Keratinocyte (primary cell): ENCODE measurements around the gene DYNLT1. TPM values are rescaled to one million over a fixed set of nuclear protein-coding genes. Genes with fewer than 3 reads are reported as not detected.

Experiments used
- DNase-seq: peaks from one replicate; pipeline ENCODE4 v3.0.0-alpha.2; 2011; ENCODE audit warnings: low read depth, missing footprints, low spot score
- FAIRE-seq: peaks from 2 replicates; lab custom pipeline; 2011; peaks lifted over from hg19 to GRCh38; lab: Jason Lieb, UNC
- H2AFZ ChIP-seq: 2 replicates; pipeline ENCODE4 v1.6.0; 2012; ENCODE audit warnings: low read length, control low read depth, inconsistent platforms; ENCODE audit not compliant: control insufficient read depth
- H3K27ac ChIP-seq: 2 replicates; pipeline ENCODE4 v1.5.1; 2011; ENCODE audit warnings: low read length; ENCODE audit not compliant: control insufficient read depth, insufficient read depth
- H3K27me3 ChIP-seq: 3 replicates; pipeline ENCODE4 v1.6.0; 2011; ENCODE audit warnings: low read length; ENCODE audit not compliant: control insufficient read depth, insufficient read depth; ENCODE audit errors: extremely low read depth
- H3K36me3 ChIP-seq, 2 experiments: 2 replicates in 1 of 2; 3 replicates in 1 of 2; pipeline ENCODE4 v1.5.1; 2011; ENCODE audit warnings: low read length in 2 of 2, mild to moderate bottlenecking in 1 of 2; ENCODE audit not compliant: control insufficient read depth in 2 of 2, insufficient read depth in 2 of 2; ENCODE audit errors: extremely low read depth in 1 of 2
- H3K4me1 ChIP-seq: 3 replicates; pipeline ENCODE4 v1.5.1; 2011; ENCODE audit warnings: low read length; ENCODE audit not compliant: control insufficient read depth, insufficient read depth; ENCODE audit errors: extremely low read depth
- H3K4me2 ChIP-seq: 3 replicates; pipeline ENCODE4 v1.6.0; 2011; ENCODE audit warnings: low read depth, low read length; ENCODE audit not compliant: control insufficient read depth, insufficient read depth; ENCODE audit errors: extremely low read depth
- H3K4me3 ChIP-seq, 3 experiments: fragments of 200-600 bp in 1 of 3; sonication (generic) in 1 of 3; 2 replicates in 2 of 3; 3 replicates in 1 of 3; pipeline ENCODE4 v1.5.1; 2011 to 2016; ENCODE audit warnings: low read length in 3 of 3, mild to moderate bottlenecking in 3 of 3, control low read depth in 2 of 3, inconsistent platforms in 1 of 3, low read depth in 1 of 3, mixed read lengths in 1 of 3, mixed run types in 1 of 3, moderate library complexity in 1 of 3; ENCODE audit not compliant: control insufficient read depth in 2 of 3, insufficient read depth in 2 of 3; ENCODE audit errors: extremely low read depth in 1 of 3
- H3K79me2 ChIP-seq: 2 replicates; pipeline ENCODE4 v1.6.0; 2012; ENCODE audit warnings: low read length; ENCODE audit not compliant: control insufficient read depth, insufficient read depth
- H3K9ac ChIP-seq: 3 replicates; pipeline ENCODE4 v1.6.0; 2011; ENCODE audit warnings: low read length; ENCODE audit not compliant: control insufficient read depth, insufficient read depth; ENCODE audit errors: extremely low read depth
- H3K9me1 ChIP-seq: 3 replicates; pipeline ENCODE4 v1.6.0; 2011; ENCODE audit warnings: low read length; ENCODE audit not compliant: control insufficient read depth, insufficient read depth; ENCODE audit errors: extremely low read depth
- H3K9me3 ChIP-seq: 2 replicates; pipeline ENCODE4 v1.5.1; 2012; ENCODE audit warnings: low read depth, low read length; ENCODE audit not compliant: control insufficient read depth
- H4K20me1 ChIP-seq: 3 replicates; pipeline ENCODE4 v1.6.0; 2011; ENCODE audit warnings: low read length; ENCODE audit not compliant: control insufficient read depth, insufficient read depth; ENCODE audit errors: extremely low read depth
- EZH2 ChIP-seq: IDR thresholded peaks from one replicate; pipeline ENCODE4 v1.6.1; 2012; ENCODE audit warnings: inconsistent platforms, mild to moderate bottlenecking, low read length, moderate library complexity
- dilution Hi-C: fragments of 300-500 bp; cut with MboI; formaldehyde crosslinking; loops from one replicate; pipeline ENCODE4 v1.7.0; 2020; ENCODE audit warnings: low sequenced_read_pairs; ENCODE audit not compliant: extremely low pct_ligation_motif_present
- polyA plus RNA-seq, 5 experiments: library from polyadenylated mRNA; depleted of rRNA in 3 of 5; stranded (reverse) in 3 of 5; stranded (forward) in 1 of 5; unstranded in 1 of 5; fragments of >200 nt; gene quantifications; 1 replicate in 1 of 5; 2 replicates in 3 of 5; 3 replicates in 1 of 5; pipeline versions ENCODE4 v1.2.1 to v1.2.3, GENCODE V29; 2011 to 2012; ENCODE audit warnings: missing spikeins in 2 of 5, low read depth in 1 of 5, low replicate concordance in 1 of 5
- TF ChIP-seq, protein P1 (sequence below), 3 experiments: IDR thresholded peaks in 1 of 3; conservative IDR thresholded peaks in 1 of 3; optimal IDR thresholded peaks in 1 of 3; 2 replicates in 2 of 3; 3 replicates in 1 of 3; pipeline versions ENCODE3 to v1.5.1; 2011; ENCODE audit warnings: low read length in 3 of 3, mild to moderate bottlenecking in 3 of 3, moderate library complexity in 2 of 3, control low read depth in 1 of 3, inconsistent platforms in 1 of 3; ENCODE audit not compliant: insufficient read depth in 2 of 3; ENCODE audit errors: extremely low read depth in 1 of 3

DYNLT1 gene
- polyA plus RNA-seq, 1 donor (not counting 4 experiments of a cell fraction or from before 2014, with no cell fraction given), result 354 TPM

DNA sequence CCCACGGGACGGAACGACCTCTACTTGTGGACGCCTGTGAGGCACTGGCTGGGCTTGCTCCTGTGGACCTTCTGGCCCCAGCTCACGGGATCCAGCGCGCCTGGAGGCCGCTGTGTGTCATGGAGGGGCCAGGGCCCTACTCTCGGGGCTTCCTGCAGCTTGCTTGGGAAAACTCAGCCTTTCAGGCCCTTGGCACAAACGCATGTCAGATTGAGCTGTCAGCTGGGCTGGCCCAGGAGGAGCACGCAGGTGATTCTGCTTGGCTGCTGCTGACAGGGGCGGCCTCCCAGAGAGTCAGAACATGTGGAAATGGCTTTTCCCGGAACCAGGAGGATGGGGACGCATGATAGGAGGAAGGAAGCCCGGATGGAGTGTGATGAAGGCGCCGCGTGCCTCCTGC is 44.9 kb downstream of the DYNLT1 start:
- Histone ChIP-seq H4K20me1 (no peaks in the 10 kb centered on the region), H3K27me3 (no peaks in the 10 kb centered on the region), H3K9me1 (no peaks in the 10 kb centered on the region), H3K4me1 (no peaks in the 10 kb centered on the region), H3K36me3 (peaks cover 13 to 23% of the 10 kb centered on the region in 2 experiments), H3K79me2 (peaks cover 9% of the 10 kb centered on the region), H3K9me3 (no peaks in the 10 kb centered on the region), H2AFZ (no peak overlapping the region), H3K9ac (no peak overlapping the region), H3K4me3 (no peak overlapping the region), H3K4me2 (no peak overlapping the region), H3K27ac (no peak overlapping the region)
- DNase-seq, result no peak
- no peak for FAIRE-seq
- dilution Hi-C loops, result no loop called here
- TF ChIP-seq, protein P1, sequence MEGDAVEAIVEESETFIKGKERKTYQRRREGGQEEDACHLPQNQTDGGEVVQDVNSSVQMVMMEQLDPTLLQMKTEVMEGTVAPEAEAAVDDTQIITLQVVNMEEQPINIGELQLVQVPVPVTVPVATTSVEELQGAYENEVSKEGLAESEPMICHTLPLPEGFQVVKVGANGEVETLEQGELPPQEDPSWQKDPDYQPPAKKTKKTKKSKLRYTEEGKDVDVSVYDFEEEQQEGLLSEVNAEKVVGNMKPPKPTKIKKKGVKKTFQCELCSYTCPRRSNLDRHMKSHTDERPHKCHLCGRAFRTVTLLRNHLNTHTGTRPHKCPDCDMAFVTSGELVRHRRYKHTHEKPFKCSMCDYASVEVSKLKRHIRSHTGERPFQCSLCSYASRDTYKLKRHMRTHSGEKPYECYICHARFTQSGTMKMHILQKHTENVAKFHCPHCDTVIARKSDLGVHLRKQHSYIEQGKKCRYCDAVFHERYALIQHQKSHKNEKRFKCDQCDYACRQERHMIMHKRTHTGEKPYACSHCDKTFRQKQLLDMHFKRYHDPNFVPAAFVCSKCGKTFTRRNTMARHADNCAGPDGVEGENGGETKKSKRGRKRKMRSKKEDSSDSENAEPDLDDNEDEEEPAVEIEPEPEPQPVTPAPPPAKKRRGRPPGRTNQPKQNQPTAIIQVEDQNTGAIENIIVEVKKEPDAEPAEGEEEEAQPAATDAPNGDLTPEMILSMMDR (optimal IDR thresholded peaks at IDR 0.05 in 1 of 3, IDR thresholded peaks at IDR 0.05 in 1 of 3, conservative IDR thresholded peaks at IDR 0.05 in 1 of 3; ENCODE audit: extremely low read depth in 1 of 3, insufficient read depth in 2 of 3, low read length in 3 of 3), result no peak
- TF ChIP-seq EZH2, result no peak

DNA sequence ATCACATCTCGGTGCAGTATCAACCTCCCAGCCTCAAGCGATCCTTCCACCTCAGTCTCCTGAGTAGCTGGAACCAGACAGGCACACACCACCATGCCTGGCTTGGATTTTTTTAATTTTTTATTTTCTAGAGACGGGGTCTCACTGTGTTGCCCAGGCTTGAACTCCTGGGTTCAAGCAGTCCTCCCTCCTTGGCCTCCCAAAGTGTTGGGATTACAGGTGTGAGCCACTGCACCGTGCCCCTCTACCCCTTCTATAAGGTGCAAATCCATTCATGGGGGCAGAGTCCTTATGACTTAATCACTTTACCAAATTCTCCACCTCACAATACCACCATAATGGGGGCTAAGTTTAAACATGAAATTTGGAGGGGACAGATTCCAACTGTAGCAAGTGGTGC is 47.0 kb downstream of the DYNLT1 start:
- H4K20me1 ChIP-seq, result no peaks in the 10 kb centered on the region
- no peak for FAIRE-seq
- dilution Hi-C loops, result no loop called here
- H3K36me3 ChIP-seq, result peaks cover 10 to 26% of the 10 kb centered on the region in 2 experiments
- H3K27ac ChIP-seq, result no peak overlapping the region
- H3K9ac ChIP-seq, result no peak overlapping the region
- H3K4me2 ChIP-seq, result no peak overlapping the region
- TF ChIP-seq, protein P1 (optimal IDR thresholded peaks at IDR 0.05 in 1 of 3, IDR thresholded peaks at IDR 0.05 in 1 of 3, conservative IDR thresholded peaks at IDR 0.05 in 1 of 3; ENCODE audit: extremely low read depth in 1 of 3, insufficient read depth in 2 of 3, low read length in 3 of 3), result no peak
- no peak for TF ChIP-seq EZH2
- no peak for DNase-seq
- peaks cover 2% of the 10 kb centered on the region for H3K79me2 ChIP-seq
- no peak overlapping the region for H2AFZ ChIP-seq
- no peaks in the 10 kb centered on the region for H3K9me3 ChIP-seq
- H3K4me1 ChIP-seq, result no peaks in the 10 kb centered on the region
- H3K9me1 ChIP-seq, result no peaks in the 10 kb centered on the region
- no peaks in the 10 kb centered on the region for H3K27me3 ChIP-seq
- no peak overlapping the region for H3K4me3 ChIP-seq
